H9 (cell line): ENCODE results near the gene ITSN1. TPM values are rescaled to one million over a fixed set of nuclear protein-coding genes. Genes with fewer than 3 reads are reported as not detected.

Experiments used
- DNase-seq: peaks from one replicate; pipeline ENCODE4 v3.0.0-alpha.2; 2017
- H2AFZ ChIP-seq: one replicate; pipeline ENCODE4 v1.6.1; 2013; ENCODE audit warnings: mild to moderate bottlenecking, low read length, control low read depth, moderate library complexity
- H2AK5ac ChIP-seq: 2 replicates; pipeline ENCODE4 v1.6.1; 2013; ENCODE audit warnings: low read length, control low read depth, mixed read lengths; ENCODE audit not compliant: insufficient read length
- H2BK120ac ChIP-seq: one replicate; pipeline ENCODE4 v1.6.1; 2013; ENCODE audit warnings: low read depth, mild to moderate bottlenecking, low read length, control low read depth, inconsistent platforms; ENCODE audit not compliant: poor library complexity, severe bottlenecking
- H2BK12ac ChIP-seq: 2 replicates; pipeline ENCODE4 v1.6.1; 2013; ENCODE audit warnings: low read length, control low read depth, mixed read lengths, low read depth; ENCODE audit not compliant: insufficient read length
- H2BK15ac ChIP-seq: 2 replicates; pipeline ENCODE4 v1.6.1; 2013; ENCODE audit warnings: low read depth, low read length, control low read depth
- H2BK20ac ChIP-seq: one replicate; pipeline ENCODE4 v1.6.1; 2013; ENCODE audit warnings: low read depth, mild to moderate bottlenecking, low read length, control low read depth, inconsistent platforms; ENCODE audit not compliant: poor library complexity, severe bottlenecking
- H2BK5ac ChIP-seq: 2 replicates; pipeline ENCODE4 v1.6.1; 2013; ENCODE audit warnings: low read length, control low read depth, mixed read lengths; ENCODE audit not compliant: insufficient read length
- H3K14ac ChIP-seq: 2 replicates; pipeline ENCODE4 v1.6.1; 2013; ENCODE audit warnings: low read length, control low read depth; ENCODE audit not compliant: insufficient read depth
- H3K18ac ChIP-seq: 2 replicates; pipeline ENCODE4 v1.6.1; 2013; ENCODE audit warnings: low read depth, mild to moderate bottlenecking, mixed read lengths, low read length, control low read depth; ENCODE audit not compliant: insufficient read length
- H3K23ac ChIP-seq: 2 replicates; pipeline ENCODE4 v1.6.1; 2013; ENCODE audit warnings: low read length, control low read depth, mixed read lengths, low read depth; ENCODE audit not compliant: insufficient read length
- H3K23me2 ChIP-seq: 2 replicates; pipeline ENCODE4 v1.6.1; 2013; ENCODE audit warnings: low read depth, mild to moderate bottlenecking, mixed read lengths, low read length, control low read depth; ENCODE audit not compliant: insufficient read length, poor library complexity, severe bottlenecking
- H3K27ac ChIP-seq: 2 replicates; pipeline ENCODE4 v1.5.1; 2013; ENCODE audit warnings: low read length, control low read depth, mixed read lengths, low read depth; ENCODE audit not compliant: insufficient read length
- H3K27me3 ChIP-seq: 2 replicates; pipeline ENCODE4 v1.6.1; 2013; ENCODE audit warnings: low read length, control low read depth, inconsistent platforms; ENCODE audit not compliant: insufficient read depth
- H3K4ac ChIP-seq: 2 replicates; pipeline ENCODE4 v1.6.1; 2013; ENCODE audit warnings: low read depth, mild to moderate bottlenecking, control low read depth, inconsistent platforms, low read length, moderate library complexity
- H3K4me1 ChIP-seq: 2 replicates; pipeline ENCODE4 v1.6.1; 2013; ENCODE audit warnings: low read length, control low read depth, inconsistent platforms; ENCODE audit not compliant: insufficient read depth
- H3K4me2 ChIP-seq: 2 replicates; pipeline ENCODE4 v1.6.1; 2013; ENCODE audit warnings: low read length, control low read depth, mixed read lengths; ENCODE audit not compliant: insufficient read length, insufficient read depth
- H3K56ac ChIP-seq: 2 replicates; pipeline ENCODE4 v1.6.1; 2013; ENCODE audit warnings: low read depth, mild to moderate bottlenecking, mixed read lengths, low read length, control low read depth; ENCODE audit not compliant: insufficient read length
- H3K79me1 ChIP-seq: 2 replicates; pipeline ENCODE4 v1.6.1; 2013; ENCODE audit warnings: low read depth, mild to moderate bottlenecking, moderate library complexity, low read length, control low read depth, inconsistent platforms; ENCODE audit not compliant: insufficient read depth, poor library complexity, severe bottlenecking
- H3K79me2 ChIP-seq: 2 replicates; pipeline ENCODE4 v1.6.1; 2013; ENCODE audit warnings: low read length, control low read depth, inconsistent platforms; ENCODE audit not compliant: insufficient read depth
- H3K9ac ChIP-seq: 2 replicates; pipeline ENCODE4 v1.6.1; 2013; ENCODE audit warnings: low read length, control low read depth, mixed read lengths; ENCODE audit not compliant: insufficient read length; ENCODE audit errors: extremely low read depth
- H3K9me3 ChIP-seq: one replicate; pipeline ENCODE4 v1.6.1; 2013; ENCODE audit warnings: low read depth, low read length, inconsistent platforms; ENCODE audit not compliant: control insufficient read depth
- H3T11ph ChIP-seq: one replicate; pipeline ENCODE4 v1.6.1; 2013; ENCODE audit warnings: mild to moderate bottlenecking, low read length, control low read depth, inconsistent platforms
- H4K20me1 ChIP-seq: one replicate; pipeline ENCODE4 v1.6.1; 2013; ENCODE audit not compliant: control insufficient read depth, insufficient read length, insufficient read depth
- H4K5ac ChIP-seq: 2 replicates; pipeline ENCODE4 v1.6.1; 2013; ENCODE audit warnings: low read depth, mild to moderate bottlenecking, mixed read lengths, low read length, control low read depth; ENCODE audit not compliant: insufficient read length
- H4K8ac ChIP-seq: replicated peaks from 2 replicates; pipeline ENCODE4 v1.6.1; 2013; ENCODE audit warnings: low read length, control low read depth, mixed read lengths, low read depth; ENCODE audit not compliant: insufficient read length
- H4K91ac ChIP-seq: 2 replicates; pipeline ENCODE4 v1.6.1; 2013; ENCODE audit warnings: low read depth, mild to moderate bottlenecking, moderate library complexity, mixed read lengths, low read length, control low read depth; ENCODE audit not compliant: insufficient read length
- H3K27ac Mint-ChIP-seq, 3 experiments: 2 replicates in 2 of 3; 3 replicates in 1 of 3; pipeline ENCODE4 v1.8.0; 2020 to 2021; ENCODE audit warnings: mixed read lengths in 3 of 3, mild to moderate bottlenecking in 1 of 3, moderate library complexity in 1 of 3
- H3K27me3 Mint-ChIP-seq: 2 replicates; pipeline ENCODE4 v1.8.0; 2021; ENCODE audit warnings: low read depth, mild to moderate bottlenecking, moderate library complexity, mixed read lengths
- H3K36me3 Mint-ChIP-seq, 3 experiments: 2 replicates in 2 of 3; 3 replicates in 1 of 3; pipeline ENCODE4 v1.8.0; 2020 to 2021; ENCODE audit warnings: low read depth in 3 of 3, mixed read lengths in 3 of 3; ENCODE audit not compliant: insufficient read depth in 1 of 3
- H3K4me1 Mint-ChIP-seq, 2 experiments: 2 replicates each; pipeline ENCODE4 v1.8.0; 2020; ENCODE audit warnings: mixed read lengths in 2 of 2
- H3K4me3 Mint-ChIP-seq, 2 experiments: 2 replicates in 1 of 2; 3 replicates in 1 of 2; pipeline ENCODE4 v1.8.0; 2020 to 2021; ENCODE audit warnings: mild to moderate bottlenecking in 2 of 2, mixed read lengths in 2 of 2, moderate library complexity in 1 of 2
- H3K9me3 Mint-ChIP-seq, 2 experiments: 2 replicates in 1 of 2; 3 replicates in 1 of 2; pipeline ENCODE4 v1.8.0; 2020; ENCODE audit warnings: mild to moderate bottlenecking in 2 of 2, mixed read lengths in 2 of 2, moderate library complexity in 1 of 2
- CTCF ChIP-seq: fragments of 200-600 bp; sonication (generic); conservative IDR thresholded peaks from 3 replicates; pipeline ENCODE4 v1.8.0; 2021; ENCODE audit warnings: antibody characterized with exemption, mild to moderate bottlenecking
- WGBS: extraction: QIAGEN DNeasy Blood & Tissue Kit; methylation state at CpG from one replicate; pipeline ENCODE4 v1.1.7; 2013; ENCODE audit warnings: missing lambda C conversion rate, low lambda C conversion rate, mixed read lengths; ENCODE audit not compliant: insufficient read length; ENCODE audit errors: extremely low coverage; 5-methylcytosine and 5-hydroxymethylcytosine counted together
- total RNA-seq: library from RNA; stranded (reverse); gene quantifications from 2 replicates; pipeline ENCODE4 v1.2.1, GENCODE V29; 2021

Gene ITSN1
- total RNA-seq, 1 experiment from 2014 or later, result 94.2 TPM

GRCh38 chr21:33896691-33897090 lies 254.4 kb downstream of the ITSN1 start:
- no peaks in the 10 kb centered on the region; the same call in none of the 2 replicates for H3K4me1 ChIP-seq
- Mint-ChIP-seq H3K4me3 (no peak overlapping the region), H3K36me3 (peaks cover 0 to 4% (median 2%) of the 10 kb centered on the region in 3 experiments; a peak in 3 of 7 replicates), H3K27me3 (peaks cover 3% of the 10 kb centered on the region), H3K4me1 (peaks cover 25 to 31% of the 10 kb centered on the region in 2 experiments), H3K9me3 (peaks cover 2 to 10% of the 10 kb centered on the region in 2 experiments; a peak in 2 of 5 replicates), H3K27ac (no peak overlapping the region)
- H3K4ac ChIP-seq, result no peak overlapping the region
- H2AFZ ChIP-seq, result no peak overlapping the region
- no peak overlapping the region for H2AK5ac ChIP-seq
- H2BK120ac ChIP-seq, result no peak overlapping the region
- no peak overlapping the region for H4K91ac ChIP-seq
- H3K14ac ChIP-seq, result no peak overlapping the region
- no peaks in the 10 kb centered on the region for H3K79me1 ChIP-seq
- no peak overlapping the region for H3K27ac ChIP-seq
- H3T11ph ChIP-seq, result no peak overlapping the region
- H3K9ac ChIP-seq, result no peak overlapping the region
- no peak overlapping the region for H2BK20ac ChIP-seq
- H3K23me2 ChIP-seq, result no peaks in the 10 kb centered on the region
- H3K9me3 ChIP-seq, result no peaks in the 10 kb centered on the region
- H2BK5ac ChIP-seq, result no peak overlapping the region
- no peak overlapping the region for H3K4me2 ChIP-seq
- no peak overlapping the region for H3K18ac ChIP-seq
- no peak overlapping the region for H2BK15ac ChIP-seq
- WGBS, result no CpG with 5 or more reads among the region's 6 CpGs
- DNase-seq, result no peak
- no peak overlapping the region for H4K5ac ChIP-seq
- no peak overlapping the region for H3K56ac ChIP-seq
- no peak for TF ChIP-seq CTCF
- no peaks in the 10 kb centered on the region for H3K27me3 ChIP-seq
- no peak overlapping the region for H2BK12ac ChIP-seq
- no peaks in the 10 kb centered on the region for H3K79me2 ChIP-seq
- H4K8ac ChIP-seq, result no peak overlapping the region
- H3K23ac ChIP-seq, result no peak overlapping the region
- peaks cover 3% of the 10 kb centered on the region for H4K20me1 ChIP-seq
